K562 (cell line): ENCODE measurements around the gene VDR. TPM values are rescaled to one million over a fixed set of nuclear protein-coding genes. Genes with fewer than 3 reads are reported as not detected.

Experiments
- CUX1 ChIP-seq: fragments of 200-800 bp; sonication (Bioruptor generic); IDR thresholded peaks from 2 replicates; pipeline ENCODE4 v1.6.1; 2016; ENCODE audit warnings: missing genetic modification characterization, missing compliant biosample characterization
- SMAD3 ChIP-seq: fragments of 450-650 bp; formaldehyde crosslinking; conservative IDR thresholded peaks from 2 replicates; pipeline ENCODE4 v1.4.0; 2020; ENCODE audit warnings: mild to moderate bottlenecking
- ZNF224 ChIP-seq: sonication (generic); formaldehyde crosslinking; IDR thresholded peaks from 2 replicates; pipeline ENCODE4 v1.8.0; 2022; ENCODE audit warnings: mild to moderate bottlenecking, missing genetic modification reagents
- polyA plus RNA-seq, 8 experiments: library from polyadenylated mRNA; depleted of rRNA in 4 of 8; stranded (reverse) in 5 of 8; unstranded in 3 of 8; fragments of >200 nt; fragmentation: Nextera tagmentation in 2 of 8; fragmentation: Illumina TruSeq in 1 of 8; extraction: Ambion mirVana in 2 of 8; extraction: Trizol in 1 of 8; gene quantifications; 2 replicates each; pipeline versions ENCODE4 v1.2.1 to v1.2.3, GENCODE V29; 2011 to 2014; ENCODE audit warnings: inconsistent platforms in 1 of 8, missing spikeins in 1 of 8
- total RNA-seq, 7 experiments: library from RNA; depleted of rRNA in 6 of 7; stranded (reverse); fragments of >200 nt in 6 of 7; fragmentation: Illumina TruSeq in 2 of 7; extraction: Trizol in 2 of 7; gene quantifications; 2 replicates each; pipeline versions ENCODE4 v1.2.1 to v1.2.3, GENCODE V29; 2011 to 2021; ENCODE audit warnings: low replicate concordance in 1 of 7
- TF ChIP-seq, protein P1 (sequence below), 2 experiments: fragments of 450-650 bp; conservative IDR thresholded peaks; 2 replicates each; pipeline ENCODE4 v1.6.1; 2017; ENCODE audit warnings: mild to moderate bottlenecking in 2 of 2, moderate library complexity in 2 of 2

The VDR gene
- total and polyA plus RNA-seq, 9 of the 15 experiments (the other 6 are each of a cell fraction or from before 2014, with no cell fraction given): 0.61 to 4.8 (median 2.0) TPM

DNA sequence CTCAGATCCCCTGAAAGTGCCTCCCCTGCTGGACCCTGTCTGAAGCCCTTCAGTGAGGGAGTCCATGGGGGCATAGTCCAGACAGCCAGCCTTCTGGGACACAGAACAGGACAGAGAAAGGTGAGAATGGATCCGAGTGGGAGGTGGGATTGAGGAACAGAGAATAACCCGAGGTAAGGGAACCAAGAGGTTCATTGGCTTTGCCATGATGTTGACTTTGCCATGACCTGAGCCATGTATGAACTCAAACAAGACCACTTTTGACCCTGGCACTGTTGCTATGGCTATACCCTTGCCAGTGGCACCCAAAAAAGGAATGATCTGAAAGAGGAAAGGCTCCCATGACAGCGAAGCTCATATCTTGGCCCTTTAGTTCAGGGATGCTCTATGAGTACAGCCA is 22.6 kb upstream of the VDR start (continued):
- TF ChIP-seq CUX1 (CRISPR knock-in tag) (no peak), ZNF224 (no peak), SMAD3 (CRISPR knock-in tag) (no peak)
- TF ChIP-seq, protein P1, sequence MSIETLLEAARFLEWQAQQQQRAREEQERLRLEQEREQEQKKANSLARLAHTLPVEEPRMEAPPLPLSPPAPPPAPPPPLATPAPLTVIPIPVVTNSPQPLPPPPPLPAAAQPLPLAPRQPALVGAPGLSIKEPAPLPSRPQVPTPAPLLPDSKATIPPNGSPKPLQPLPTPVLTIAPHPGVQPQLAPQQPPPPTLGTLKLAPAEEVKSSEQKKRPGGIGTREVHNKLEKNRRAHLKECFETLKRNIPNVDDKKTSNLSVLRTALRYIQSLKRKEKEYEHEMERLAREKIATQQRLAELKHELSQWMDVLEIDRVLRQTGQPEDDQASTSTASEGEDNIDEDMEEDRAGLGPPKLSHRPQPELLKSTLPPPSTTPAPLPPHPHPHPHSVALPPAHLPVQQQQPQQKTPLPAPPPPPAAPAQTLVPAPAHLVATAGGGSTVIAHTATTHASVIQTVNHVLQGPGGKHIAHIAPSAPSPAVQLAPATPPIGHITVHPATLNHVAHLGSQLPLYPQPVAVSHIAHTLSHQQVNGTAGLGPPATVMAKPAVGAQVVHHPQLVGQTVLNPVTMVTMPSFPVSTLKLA (conservative IDR thresholded peaks at IDR 0.05): no peak
